Transverse colon (tissue), 4 donors: Measurements from ENCODE around the gene VASN. TPM values are rescaled to one million over a fixed set of nuclear protein-coding genes. Genes with fewer than 3 reads are reported as not detected.
A peak's percentile ranks its signal among the peaks of the same experiment; 100 is the strongest.

Experiments
- DNase-seq: peaks from one replicate; pipeline ENCODE4 v3.0.0-alpha.2; 2019
- H3K27ac ChIP-seq, 4 donors: fragments of 200-600 bp; sonication (generic); 2 replicates each; pipeline ENCODE4 v1.5.1; 2016 to 2018; ENCODE audit warnings: inconsistent platforms in 4 of 4
- H3K27me3 ChIP-seq: fragments of 200-600 bp; sonication (generic); 2 replicates; pipeline ENCODE4 v1.5.1; 2017; ENCODE audit warnings: inconsistent platforms
- H3K36me3 ChIP-seq, 4 donors: fragments of 200-600 bp; sonication (generic); 2 replicates each; pipeline ENCODE4 v1.5.1; 2017 to 2019; ENCODE audit warnings: inconsistent platforms in 4 of 4
- H3K4me1 ChIP-seq, 4 donors: fragments of 200-600 bp; sonication (generic); 2 replicates each; pipeline ENCODE4 v1.5.1; 2017 to 2020; ENCODE audit warnings: inconsistent platforms in 4 of 4
- H3K4me3 ChIP-seq, 4 donors: fragments of 200-600 bp; sonication (generic); 1 replicate in 1 of 4; 2 replicates in 3 of 4; pipeline versions ENCODE4 v1.5.1 to v1.6.1; 2017 to 2019; ENCODE audit warnings: inconsistent platforms in 4 of 4
- H3K9me3 ChIP-seq, 2 donors: fragments of 200-600 bp; sonication (generic); 2 replicates each; pipeline ENCODE4 v1.5.1; 2017 to 2019; ENCODE audit warnings: inconsistent platforms in 2 of 2
- CTCF ChIP-seq, 5 experiments: fragments of 200-600 bp in 3 of 5; fragments of 450-650 bp in 2 of 5; sonication (generic) in 3 of 5; IDR thresholded peaks; 1 replicate in 2 of 5; 2 replicates in 3 of 5; pipeline ENCODE4 v1.5.1; 2016 to 2017; ENCODE audit warnings: antibody characterized with exemption in 5 of 5, inconsistent platforms in 3 of 5, mild to moderate bottlenecking in 2 of 5, moderate library complexity in 1 of 5
- EP300 ChIP-seq: sonication (generic); formaldehyde crosslinking; IDR thresholded peaks from one replicate; pipeline ENCODE4 v1.6.1; 2017; ENCODE audit warnings: antibody characterized with exemption, low read depth
- POLR2A ChIP-seq: fragments of 450-650 bp; IDR thresholded peaks from one replicate; pipeline ENCODE4 v1.6.1; 2016; ENCODE audit warnings: antibody characterized with exemption, mild to moderate bottlenecking, moderate library complexity
- POLR2AphosphoS5 ChIP-seq, 3 donors: sonication (generic); formaldehyde crosslinking; IDR thresholded peaks; one replicate each; pipeline ENCODE4 v1.6.1; 2016; ENCODE audit warnings: antibody characterized with exemption in 3 of 3
- WGBS, 2 donors: methylation state at CpG; one replicate each; pipeline ENCODE4 v1.1.5; 2018; ENCODE audit warnings: low coverage in 1 of 2; 5-methylcytosine and 5-hydroxymethylcytosine counted together
- in situ Hi-C, 4 donors: fragments of 200-750 bp; cut with MboI; loops; one replicate each; pipeline versions ENCODE4 v1.15.0 to v1.15.1; 2017; ENCODE audit warnings: low sequenced_read_pairs in 3 of 4, low pct_ligation_motif_present in 1 of 4, low pct_unique_long_range_greater_than_20kb in 1 of 4
- intact Hi-C: fragments of 100-400 bp; cut with DNase I; formaldehyde crosslinking; loops from one replicate; pipeline ENCODE4 v1.15.1; 2023; ENCODE audit warnings: low total_unique reads
- total RNA-seq, 4 donors: library from RNA; depleted of rRNA; stranded (reverse); fragments of >200 nt; gene quantifications; one replicate each; pipeline ENCODE4 v1.1.0, GENCODE V29; 2016

VASN gene
- total RNA-seq, 4 donors from 2014 or later = 3.4 to 18.7 (median 9.0) TPM

GRCh38 chr16:4378999-4379690 is 7.5 kb downstream of the VASN start:
- Histone ChIP-seq H3K4me3 (no peak overlapping the region), H3K27me3 (no peaks in the 10 kb centered on the region), H3K9me3 (no peaks in the 10 kb centered on the region), H3K4me1 (peaks cover 16 to 44% (median 27%) of the 10 kb centered on the region in 4 donors), H3K27ac (peak overlapping the region in 3 of 4 donors; percentile 27 to 92 (median 83)), H3K36me3 (no peaks in the 10 kb centered on the region)
- in situ Hi-C loops (no loop called here), intact Hi-C loops (no loop called here)
- no peak for DNase-seq
- TF ChIP-seq EP300 = no peak
- TF ChIP-seq POLR2AphosphoS5 (IDR thresholded peaks at IDR 0.05) = no peak
- no peak for TF ChIP-seq POLR2A
- TF ChIP-seq CTCF (IDR thresholded peaks at IDR 0.05) = no peak
- 93% methylated on average over 11 of the region's 21 CpGs; no CpG with 5 or more reads in 1 of the 2 donors for WGBS, 2 donors

DNA sequence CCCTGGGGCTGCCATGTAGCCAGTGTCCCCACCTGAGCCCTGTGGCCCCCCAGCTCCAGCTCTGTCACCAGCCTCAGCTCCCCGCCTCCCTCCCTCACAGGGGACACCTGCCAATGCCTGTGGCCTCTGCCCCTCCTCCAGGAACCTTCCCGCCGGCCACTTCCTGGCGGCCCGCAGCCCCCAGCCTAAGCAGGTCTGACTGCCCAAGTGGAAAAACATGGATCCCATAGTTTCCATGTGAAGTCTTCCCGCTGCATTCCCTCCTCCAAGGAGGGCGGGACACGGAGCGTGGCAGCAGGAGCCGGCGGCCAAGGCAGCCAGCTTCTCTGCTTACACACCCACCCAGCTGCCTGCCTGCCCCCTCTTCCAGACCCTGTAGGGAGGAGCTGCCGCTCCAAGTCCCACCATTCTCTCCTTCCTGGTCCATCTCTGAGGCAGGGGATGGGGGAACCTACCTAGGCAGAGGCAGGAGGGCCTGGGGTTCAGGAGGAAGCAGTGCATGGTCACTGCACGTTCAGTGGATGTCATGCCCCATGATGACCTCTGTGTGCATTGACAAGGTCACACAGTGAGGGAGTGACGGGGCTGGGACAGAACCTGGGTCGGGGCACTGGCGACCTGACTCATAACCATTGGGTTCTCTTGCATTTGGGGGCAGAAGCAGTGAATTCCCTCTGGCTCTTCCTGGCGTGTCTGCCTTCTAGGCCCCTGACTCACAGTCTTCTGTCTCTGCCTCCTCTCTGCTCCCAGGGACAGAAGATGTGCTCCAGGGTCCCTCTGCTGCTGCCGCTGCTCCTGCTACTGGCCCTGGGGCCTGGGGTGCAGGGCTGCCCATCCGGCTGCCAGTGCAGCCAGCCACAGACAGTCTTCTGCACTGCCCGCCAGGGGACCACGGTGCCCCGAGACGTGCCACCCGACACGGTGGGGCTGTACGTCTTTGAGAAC is 8.7 kb downstream of the VASN start:
- Histone ChIP-seq H3K27me3 (no peaks in the 10 kb centered on the region), H3K4me1 (peaks cover 10 to 32% (median 21%) of the 10 kb centered on the region in 4 donors), H3K4me3 (no peak overlapping the region), H3K36me3 (no peaks in the 10 kb centered on the region), H3K9me3 (no peaks in the 10 kb centered on the region), H3K27ac (peak overlapping the region in 1 of 4 donors; percentile 17)
- TF ChIP-seq EP300 = no peak
- TF ChIP-seq POLR2AphosphoS5 (IDR thresholded peaks at IDR 0.05) = no peak
- intact Hi-C loops = no loop called here
- 85% methylated on average over 25 of the region's 26 CpGs; no CpG with 5 or more reads in 1 of the 2 donors for WGBS, 2 donors
- DNase-seq = no peak
- in situ Hi-C loops = no loop called here

DNA sequence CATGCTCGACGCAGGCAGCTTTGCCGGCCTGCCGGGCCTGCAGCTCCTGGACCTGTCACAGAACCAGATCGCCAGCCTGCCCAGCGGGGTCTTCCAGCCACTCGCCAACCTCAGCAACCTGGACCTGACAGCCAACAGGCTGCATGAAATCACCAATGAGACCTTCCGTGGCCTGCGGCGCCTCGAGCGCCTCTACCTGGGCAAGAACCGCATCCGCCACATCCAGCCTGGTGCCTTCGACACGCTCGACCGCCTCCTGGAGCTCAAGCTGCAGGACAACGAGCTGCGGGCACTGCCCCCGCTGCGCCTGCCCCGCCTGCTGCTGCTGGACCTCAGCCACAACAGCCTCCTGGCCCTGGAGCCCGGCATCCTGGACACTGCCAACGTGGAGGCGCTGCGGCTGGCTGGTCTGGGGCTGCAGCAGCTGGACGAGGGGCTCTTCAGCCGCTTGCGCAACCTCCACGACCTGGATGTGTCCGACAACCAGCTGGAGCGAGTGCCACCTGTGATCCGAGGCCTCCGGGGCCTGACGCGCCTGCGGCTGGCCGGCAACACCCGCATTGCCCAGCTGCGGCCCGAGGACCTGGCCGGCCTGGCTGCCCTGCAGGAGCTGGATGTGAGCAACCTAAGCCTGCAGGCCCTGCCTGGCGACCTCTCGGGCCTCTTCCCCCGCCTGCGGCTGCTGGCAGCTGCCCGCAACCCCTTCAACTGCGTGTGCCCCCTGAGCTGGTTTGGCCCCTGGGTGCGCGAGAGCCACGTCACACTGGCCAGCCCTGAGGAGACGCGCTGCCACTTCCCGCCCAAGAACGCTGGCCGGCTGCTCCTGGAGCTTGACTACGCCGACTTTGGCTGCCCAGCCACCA is 9.7 kb downstream of the VASN start:
- no peak overlapping the region for H3K4me3 ChIP-seq
- WGBS, 2 donors = 94% methylated on average over 56 of the region's 59 CpGs; no CpG with 5 or more reads in 1 of the 2 donors
- no peaks in the 10 kb centered on the region for H3K27me3 ChIP-seq
- TF ChIP-seq CTCF (IDR thresholded peaks at IDR 0.05) (no peak), POLR2A (no peak)
- intact Hi-C loops = no loop called here
- H3K36me3 ChIP-seq = no peaks in the 10 kb centered on the region
- H3K27ac ChIP-seq = no peak overlapping the region
- H3K9me3 ChIP-seq = no peaks in the 10 kb centered on the region
- DNase-seq = no peak
- peaks cover 4 to 22% (median 13%) of the 10 kb centered on the region in 4 donors for H3K4me1 ChIP-seq
- in situ Hi-C loops = no loop called here

DNA sequence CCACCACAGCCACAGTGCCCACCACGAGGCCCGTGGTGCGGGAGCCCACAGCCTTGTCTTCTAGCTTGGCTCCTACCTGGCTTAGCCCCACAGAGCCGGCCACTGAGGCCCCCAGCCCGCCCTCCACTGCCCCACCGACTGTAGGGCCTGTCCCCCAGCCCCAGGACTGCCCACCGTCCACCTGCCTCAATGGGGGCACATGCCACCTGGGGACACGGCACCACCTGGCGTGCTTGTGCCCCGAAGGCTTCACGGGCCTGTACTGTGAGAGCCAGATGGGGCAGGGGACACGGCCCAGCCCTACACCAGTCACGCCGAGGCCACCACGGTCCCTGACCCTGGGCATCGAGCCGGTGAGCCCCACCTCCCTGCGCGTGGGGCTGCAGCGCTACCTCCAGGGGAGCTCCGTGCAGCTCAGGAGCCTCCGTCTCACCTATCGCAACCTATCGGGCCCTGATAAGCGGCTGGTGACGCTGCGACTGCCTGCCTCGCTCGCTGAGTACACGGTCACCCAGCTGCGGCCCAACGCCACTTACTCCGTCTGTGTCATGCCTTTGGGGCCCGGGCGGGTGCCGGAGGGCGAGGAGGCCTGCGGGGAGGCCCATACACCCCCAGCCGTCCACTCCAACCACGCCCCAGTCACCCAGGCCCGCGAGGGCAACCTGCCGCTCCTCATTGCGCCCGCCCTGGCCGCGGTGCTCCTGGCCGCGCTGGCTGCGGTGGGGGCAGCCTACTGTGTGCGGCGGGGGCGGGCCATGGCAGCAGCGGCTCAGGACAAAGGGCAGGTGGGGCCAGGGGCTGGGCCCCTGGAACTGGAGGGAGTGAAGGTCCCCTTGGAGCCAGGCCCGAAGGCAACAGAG is 10.5 kb downstream of the VASN start:
- TF ChIP-seq POLR2A (no peak), POLR2AphosphoS5 (IDR thresholded peaks at IDR 0.05) (no peak), EP300 (no peak), CTCF (IDR thresholded peaks at IDR 0.05) (no peak)
- WGBS, 2 donors = 89% methylated on average over 29 of the region's 55 CpGs; no CpG with 5 or more reads in 1 of the 2 donors
- Histone ChIP-seq H3K4me3 (no peak overlapping the region), H3K9me3 (no peaks in the 10 kb centered on the region), H3K27ac (no peak overlapping the region), H3K36me3 (no peaks in the 10 kb centered on the region), H3K27me3 (no peaks in the 10 kb centered on the region), H3K4me1 (peaks cover 4 to 14% (median 7%) of the 10 kb centered on the region in 4 donors)
- no peak for DNase-seq
- intact Hi-C loops (no loop called here), in situ Hi-C loops (no loop called here)
